ENCODE measurements around the gene WNT4.

GRCh38 chr1:22153660-22154437, 11.0 kb upstream of the WNT4 start:
- TF ChIP-seq PATZ1 (CRISPR knock-in tag; IDR thresholded peaks at IDR 0.05; ENCODE audit: borderline replicate concordance) (no peak), ISL1 (CRISPR knock-in tag; IDR thresholded peaks at IDR 0.05) (no peak), CREB5 (CRISPR knock-in tag; IDR thresholded peaks at IDR 0.05; ENCODE audit: low read depth) (no peak), ZNF8 (CRISPR knock-in tag; IDR thresholded peaks at IDR 0.05) (no peak), ARNTL (CRISPR knock-in tag; IDR thresholded peaks at IDR 0.05; ENCODE audit: borderline replicate concordance, low read depth) (no peak), TOX (CRISPR knock-in tag; IDR thresholded peaks at IDR 0.05; ENCODE audit: borderline replicate concordance) (no peak), ESRRG (CRISPR knock-in tag; IDR thresholded peaks at IDR 0.05) (no peak), POU6F1 (CRISPR knock-in tag; IDR thresholded peaks at IDR 0.05; ENCODE audit: borderline replicate concordance, low read depth) (no peak)

All from SK-N-SH treated with all-trans-retinoic acid at 6 μM for 48 hours (cell line).